Measurements from ENCODE around the gene CTNNA1.
"Not testable (repeated sequence)": the region's sequence is repeated elsewhere in the genome, so short reads cannot be mapped to it uniquely, and the experiment has no call there.

CTNNA1 gene

GRCh38 chr5:138833726-138834480, 80.7 kb downstream of the CTNNA1 start:
- no peak overlapping the region for H3K4me3 ChIP-seq (ENCODE audit: low read length)
- TF ChIP-seq ZNF274 (IDR thresholded peaks at IDR 0.05; ENCODE audit: low read depth, low read length): no peak

DNA sequence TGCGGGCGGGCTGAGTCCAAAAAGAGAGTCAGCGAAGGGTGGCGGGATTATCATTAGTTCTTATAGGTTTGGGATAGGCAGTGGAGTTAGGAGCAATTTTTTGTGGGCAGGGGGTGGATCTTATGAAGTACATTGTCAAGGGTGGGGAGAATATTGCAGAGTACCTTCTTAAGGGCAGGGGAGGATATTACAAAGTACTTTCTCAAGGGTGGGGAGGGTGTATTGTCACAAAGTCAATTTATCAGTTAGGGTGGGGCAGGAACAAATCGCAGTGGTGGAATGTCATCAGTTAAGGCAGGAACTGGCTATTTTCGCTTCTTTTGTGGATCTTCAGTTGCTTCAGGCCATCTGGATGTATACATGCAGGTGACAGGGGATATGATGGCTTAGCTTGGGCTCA, 81.6 kb downstream of the CTNNA1 start:
- H3K4me3 ChIP-seq (ENCODE audit: low read length): not testable (repeated sequence)

GRCh38 chr5:138837160-138837559, 83.9 kb downstream of the CTNNA1 start:
- no peak overlapping the region for H3K4me3 ChIP-seq (ENCODE audit: low read length)
- TF ChIP-seq ZNF274 (IDR thresholded peaks at IDR 0.05; ENCODE audit: low read depth, low read length): no peak

GRCh38 chr5:138840103-138840502, 86.9 kb downstream of the CTNNA1 start:
- TF ChIP-seq ZNF274 (IDR thresholded peaks at IDR 0.05; ENCODE audit: low read depth, low read length): no peak
- no peak overlapping the region for H3K4me3 ChIP-seq (ENCODE audit: low read length)

GRCh38 chr5:138841531-138841930, 88.3 kb downstream of the CTNNA1 start:
- no peak for TF ChIP-seq ZNF274 (IDR thresholded peaks at IDR 0.05; ENCODE audit: low read depth, low read length)
- no peak overlapping the region for H3K4me3 ChIP-seq (ENCODE audit: low read length)

DNA sequence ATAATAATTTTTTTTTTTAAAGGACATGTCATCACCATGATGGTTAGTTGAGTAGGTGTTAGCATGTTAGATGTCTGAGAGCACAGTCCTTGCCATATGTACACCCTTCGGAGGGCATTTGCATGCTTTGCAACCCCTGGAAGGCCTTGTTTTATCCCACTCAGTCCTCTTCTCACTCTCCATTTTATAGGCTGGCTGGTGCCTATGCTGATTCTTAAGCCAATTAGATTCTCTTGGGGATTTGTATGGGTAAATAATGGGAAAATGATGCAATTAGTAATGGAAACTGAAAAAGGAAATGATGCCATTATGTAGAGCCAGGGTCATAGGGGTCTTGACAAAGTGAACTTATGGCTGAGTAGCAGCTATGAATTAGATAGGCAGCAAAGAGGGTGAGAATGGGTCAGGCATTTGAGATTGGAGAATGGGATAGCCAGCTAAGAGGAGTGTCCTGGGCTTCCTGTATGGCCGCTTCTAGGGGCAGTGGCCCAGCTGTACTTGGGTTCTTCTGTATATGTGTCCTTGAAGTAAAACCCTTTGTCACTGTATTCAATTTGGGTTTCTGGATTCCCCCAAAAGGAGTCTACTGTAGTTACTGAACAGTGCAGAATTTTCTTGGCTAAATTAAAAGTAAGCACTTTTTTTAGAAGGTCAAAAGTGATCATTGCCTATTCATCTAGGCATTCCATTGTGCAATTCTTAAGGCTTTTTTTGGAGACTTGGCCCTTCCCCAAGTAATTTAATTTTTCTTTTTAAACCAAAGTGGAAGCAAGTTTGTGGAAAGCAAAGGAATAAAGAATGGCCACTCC, 90.3 kb downstream of the CTNNA1 start:
- H3K4me3 ChIP-seq (ENCODE audit: low read length): no peak overlapping the region
- no peak for TF ChIP-seq ZNF274 (IDR thresholded peaks at IDR 0.05; ENCODE audit: low read depth, low read length)

DNA sequence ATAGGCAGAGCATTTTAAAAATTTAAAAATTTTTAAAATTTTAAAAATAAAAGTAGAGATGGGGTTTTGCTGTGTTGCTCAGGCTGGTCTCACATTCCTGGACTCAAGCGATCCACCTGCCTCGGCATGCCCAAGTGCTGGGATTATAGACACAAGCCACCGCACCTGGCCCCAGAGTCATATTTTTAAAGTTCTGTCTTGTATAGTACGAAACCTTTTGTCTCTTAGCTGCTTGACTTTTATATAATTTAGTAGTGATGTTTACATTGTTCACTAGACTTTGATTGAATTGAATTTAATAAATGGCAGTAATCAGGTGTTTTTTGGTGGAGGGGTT, 90.9 kb downstream of the CTNNA1 start:
- no peak overlapping the region for H3K4me3 ChIP-seq (ENCODE audit: low read length)
- TF ChIP-seq ZNF274 (IDR thresholded peaks at IDR 0.05; ENCODE audit: low read depth, low read length): no peak

DNA sequence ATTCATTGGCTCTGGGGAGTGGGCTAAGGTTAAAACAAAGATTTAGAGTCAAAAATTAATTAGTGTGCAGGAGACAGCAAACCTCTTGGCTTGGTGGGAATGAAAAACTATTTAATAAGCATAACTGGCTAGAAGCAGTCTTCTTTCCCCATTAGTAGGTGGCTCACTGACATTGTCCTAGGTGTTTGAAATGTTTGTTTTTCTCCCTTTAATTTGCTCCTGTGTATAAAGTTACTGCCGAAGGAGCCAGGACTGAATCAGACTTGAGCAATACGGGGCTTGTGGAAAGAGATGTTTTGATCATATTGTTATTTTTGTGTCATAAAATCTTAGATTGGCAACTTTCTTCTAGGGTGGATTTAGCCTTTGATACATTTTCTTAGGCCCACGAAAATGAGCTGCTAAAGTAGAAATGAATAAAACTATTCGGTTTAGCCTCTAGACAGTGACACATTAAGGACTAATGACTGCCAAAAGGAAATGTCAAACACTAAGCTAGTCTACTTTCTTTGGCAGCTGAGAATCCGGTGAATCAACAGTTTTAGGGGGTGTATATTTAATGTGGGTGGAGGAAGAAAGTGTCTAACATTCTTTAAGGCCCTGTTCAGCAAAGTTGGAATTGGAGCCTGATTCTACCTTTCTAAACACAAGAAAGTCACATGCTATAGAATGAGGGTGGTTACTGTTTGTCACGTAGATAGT, 91.7 kb downstream of the CTNNA1 start:
- TF ChIP-seq ZNF274 (IDR thresholded peaks at IDR 0.05; ENCODE audit: low read depth, low read length): no peak

DNA sequence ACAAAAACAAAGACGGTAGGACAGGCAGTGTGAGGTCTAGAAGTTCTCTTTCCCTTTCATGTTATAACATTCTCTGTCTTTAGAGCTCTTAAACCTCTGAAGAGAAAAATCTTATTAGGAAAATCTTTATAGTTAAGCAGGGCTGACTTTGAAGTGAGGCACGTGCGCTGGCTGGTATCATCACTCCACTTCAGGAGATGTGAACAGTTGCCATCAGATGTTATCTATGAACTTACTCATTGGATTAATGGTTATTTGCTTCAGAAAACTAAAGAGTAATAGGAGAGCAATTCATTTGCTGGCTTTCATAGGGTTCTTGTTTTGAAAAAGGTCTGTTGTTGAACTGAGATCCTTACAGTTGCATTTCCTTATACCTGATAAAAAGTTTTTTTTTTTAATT, 96.2 kb downstream of the CTNNA1 start:
- TF ChIP-seq ZNF274 (IDR thresholded peaks at IDR 0.05; ENCODE audit: low read depth, low read length): no peak
- H3K4me3 ChIP-seq (ENCODE audit: low read length): no peak overlapping the region

More for the DNA sequence above, 91.7 kb downstream of the CTNNA1 start:
- H3K4me3 ChIP-seq (ENCODE audit: low read length): no peak overlapping the region

DNA sequence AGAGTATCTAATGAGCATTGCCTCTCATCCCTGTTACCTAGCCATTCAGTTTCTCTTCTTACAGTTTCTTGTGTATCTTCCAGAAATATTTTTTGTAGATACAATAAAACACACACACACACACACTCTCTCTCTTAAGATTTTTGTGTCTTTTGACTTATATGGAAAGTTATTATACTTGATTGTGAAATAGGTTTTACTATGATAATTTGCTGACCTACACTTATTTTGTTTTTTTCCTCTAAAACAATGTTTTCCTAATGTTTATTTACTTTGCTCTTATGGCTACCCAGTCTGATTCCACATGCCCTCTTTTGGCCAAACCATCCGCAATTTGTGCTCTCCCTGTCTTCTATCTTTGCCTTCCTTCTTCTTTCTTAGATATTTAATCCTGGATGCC, 96.7 kb downstream of the CTNNA1 start:
- H3K4me3 ChIP-seq (ENCODE audit: low read length): no peak overlapping the region
- no peak for TF ChIP-seq ZNF274 (IDR thresholded peaks at IDR 0.05; ENCODE audit: low read depth, low read length)

GRCh38 chr5:138850865-138851435, 97.7 kb downstream of the CTNNA1 start:
- no peak overlapping the region for H3K4me3 ChIP-seq (ENCODE audit: low read length)
- TF ChIP-seq ZNF274 (IDR thresholded peaks at IDR 0.05; ENCODE audit: low read depth, low read length): no peak

GRCh38 chr5:138853132-138853531, 99.9 kb downstream of the CTNNA1 start:
- no peak for TF ChIP-seq ZNF274 (IDR thresholded peaks at IDR 0.05; ENCODE audit: low read depth, low read length)
- no peak overlapping the region for H3K4me3 ChIP-seq (ENCODE audit: low read length)

- no peak for TF ChIP-seq ZNF274 (IDR thresholded peaks at IDR 0.05; ENCODE audit: low read depth, low read length)
Observed at GRCh38 chr5:138867011-138867410, 113.8 kb downstream of the CTNNA1 start.

DNA sequence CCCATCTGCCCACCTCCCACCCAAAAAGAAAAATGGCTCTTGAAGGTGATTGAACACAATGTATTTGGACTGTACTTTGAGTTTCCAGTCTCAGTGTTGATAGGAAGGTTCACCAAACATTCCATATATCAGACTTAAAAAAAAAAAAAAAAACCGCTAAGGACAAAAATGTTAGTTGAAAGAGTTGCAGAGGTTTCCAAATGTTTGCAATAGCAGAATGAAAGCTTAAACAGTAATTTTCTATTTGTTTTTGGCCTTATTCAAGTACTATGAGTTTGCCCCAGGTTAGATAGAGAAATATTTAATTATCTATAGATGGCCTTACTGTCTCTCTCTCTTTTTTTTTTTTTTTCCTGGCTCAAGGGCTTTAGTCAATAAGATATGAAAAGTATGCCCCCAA, 115.8 kb downstream of the CTNNA1 start:
- no peak overlapping the region for H3K4me3 ChIP-seq (ENCODE audit: low read length)

More at GRCh38 chr5:138867011-138867410, 113.8 kb downstream of the CTNNA1 start:
- H3K4me3 ChIP-seq (ENCODE audit: low read length): no peak overlapping the region

More for the DNA sequence above, 115.8 kb downstream of the CTNNA1 start:
- no peak for TF ChIP-seq ZNF274 (IDR thresholded peaks at IDR 0.05; ENCODE audit: low read depth, low read length)
